ENCODE data around the gene ETV5.

Gene ETV5

GRCh38 chr3:186001842-186002241, 107.0 kb downstream of the ETV5 start (continued):
- TF ChIP-seq TOX (CRISPR knock-in tag; IDR thresholded peaks at IDR 0.05; ENCODE audit: borderline replicate concordance) (no peak), OSR1 (CRISPR knock-in tag; IDR thresholded peaks at IDR 0.05) (no peak), ZNF565 (CRISPR knock-in tag; conservative IDR thresholded peaks at IDR 0.05; ENCODE audit: low read depth) (no peak), ZFP3 (CRISPR knock-in tag; IDR thresholded peaks at IDR 0.05) (no peak), POU6F1 (CRISPR knock-in tag; IDR thresholded peaks at IDR 0.05; ENCODE audit: borderline replicate concordance, low read depth) (no peak)

DNA sequence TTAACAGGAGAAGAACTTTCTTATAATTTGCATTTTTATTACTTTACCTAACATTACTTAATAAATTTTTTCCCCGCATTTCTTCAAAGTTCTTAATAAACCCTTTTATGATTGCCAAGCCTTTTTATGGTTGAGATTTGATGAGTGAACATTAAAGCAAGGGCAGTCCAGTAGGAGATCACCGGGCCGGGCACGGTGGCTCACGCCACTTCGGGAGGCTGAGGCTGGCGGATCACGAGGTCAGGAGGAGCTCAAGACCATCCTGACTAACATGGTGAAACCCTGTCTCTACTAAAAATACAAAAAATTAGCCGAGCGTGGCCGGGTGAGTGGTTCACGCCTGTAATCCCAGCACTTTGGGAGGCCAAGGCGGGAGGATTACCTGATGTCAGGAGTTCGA, 109.7 kb downstream of the ETV5 start:
- TF ChIP-seq TCF4 (CRISPR knock-in tag; IDR thresholded peaks at IDR 0.05; ENCODE audit: borderline replicate concordance) (no peak), PATZ1 (CRISPR knock-in tag; IDR thresholded peaks at IDR 0.05; ENCODE audit: borderline replicate concordance) (no peak)
- no peak for ATAC-seq

DNA sequence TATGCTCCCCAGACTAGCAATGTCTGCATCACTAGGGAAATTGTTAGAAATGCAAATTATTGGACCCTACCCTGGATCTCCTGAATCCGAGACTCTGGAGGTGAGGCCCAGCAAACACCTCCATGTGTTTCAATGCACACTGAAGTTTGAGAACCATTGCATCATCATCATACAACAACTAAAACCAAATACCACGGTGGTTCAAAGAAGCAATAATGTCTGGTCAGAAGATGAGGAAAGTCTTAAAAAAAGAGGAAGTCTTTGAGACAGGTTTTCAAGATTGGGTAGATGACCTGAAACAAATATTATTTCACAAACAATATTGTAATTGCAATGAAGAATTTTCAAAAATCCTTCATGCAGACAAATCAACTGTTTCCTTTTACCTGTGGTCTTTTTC, 110.8 kb downstream of the ETV5 start:
- no peak for ATAC-seq
- no peak for TF ChIP-seq TCF4 (CRISPR knock-in tag; IDR thresholded peaks at IDR 0.05; ENCODE audit: borderline replicate concordance)
- TF ChIP-seq RARB (CRISPR knock-in tag; IDR thresholded peaks at IDR 0.05): no peak
- TF ChIP-seq TSHZ2 (CRISPR knock-in tag; IDR thresholded peaks at IDR 0.05): no peak
- no peak for TF ChIP-seq ESRRG (CRISPR knock-in tag; IDR thresholded peaks at IDR 0.05)
- no peak for TF ChIP-seq ARNTL (CRISPR knock-in tag; IDR thresholded peaks at IDR 0.05; ENCODE audit: borderline replicate concordance, low read depth)
- TF ChIP-seq ZFP30 (CRISPR knock-in tag; IDR thresholded peaks at IDR 0.05): no peak
- no peak for TF ChIP-seq ZFP3 (CRISPR knock-in tag; IDR thresholded peaks at IDR 0.05)
- TF ChIP-seq CSRNP3 (CRISPR knock-in tag; IDR thresholded peaks at IDR 0.05): no peak
- no peak for TF ChIP-seq SNAI2 (CRISPR knock-in tag; IDR thresholded peaks at IDR 0.05)
- no peak for TF ChIP-seq ZC3H10 (CRISPR knock-in tag; IDR thresholded peaks at IDR 0.05)
- TF ChIP-seq ZNF565 (CRISPR knock-in tag; conservative IDR thresholded peaks at IDR 0.05; ENCODE audit: low read depth): no peak
- no peak for TF ChIP-seq POU6F1 (CRISPR knock-in tag; IDR thresholded peaks at IDR 0.05; ENCODE audit: borderline replicate concordance, low read depth)
- no peak for TF ChIP-seq PPARA (CRISPR knock-in tag; IDR thresholded peaks at IDR 0.05; ENCODE audit: borderline replicate concordance)
- no peak for TF ChIP-seq ZNF70 (CRISPR knock-in tag; IDR thresholded peaks at IDR 0.05)
- TF ChIP-seq TOX (CRISPR knock-in tag; IDR thresholded peaks at IDR 0.05; ENCODE audit: borderline replicate concordance): no peak
- TF ChIP-seq ISL1 (CRISPR knock-in tag; IDR thresholded peaks at IDR 0.05): no peak
- no peak for TF ChIP-seq CSDC2 (CRISPR knock-in tag; IDR thresholded peaks at IDR 0.05)

- ATAC-seq: no peak
- TF ChIP-seq GLIS3 (CRISPR knock-in tag; IDR thresholded peaks at IDR 0.05): no peak
- TF ChIP-seq ZNF70 (CRISPR knock-in tag; IDR thresholded peaks at IDR 0.05): no peak
- TF ChIP-seq ZNF565 (CRISPR knock-in tag; conservative IDR thresholded peaks at IDR 0.05; ENCODE audit: low read depth): no peak
- no peak for TF ChIP-seq TSHZ2 (CRISPR knock-in tag; IDR thresholded peaks at IDR 0.05)
- TF ChIP-seq ISL1 (CRISPR knock-in tag; IDR thresholded peaks at IDR 0.05): no peak
- no peak for TF ChIP-seq ZNF8 (CRISPR knock-in tag; IDR thresholded peaks at IDR 0.05)
- TF ChIP-seq SNAI2 (CRISPR knock-in tag; IDR thresholded peaks at IDR 0.05): no peak
- TF ChIP-seq ESRRG (CRISPR knock-in tag; IDR thresholded peaks at IDR 0.05): no peak
- TF ChIP-seq CSRNP3 (CRISPR knock-in tag; IDR thresholded peaks at IDR 0.05): no peak
- no peak for TF ChIP-seq OSR1 (CRISPR knock-in tag; IDR thresholded peaks at IDR 0.05)
- TF ChIP-seq TOX (CRISPR knock-in tag; IDR thresholded peaks at IDR 0.05; ENCODE audit: borderline replicate concordance): no peak
These were observed 111.8 kb downstream of the ETV5 start for GRCh38 chr3:185997130-185997529.
